ENCODE data around the gene HBE1. TPM values are rescaled to one million over a fixed set of nuclear protein-coding genes. Genes with fewer than 3 reads are reported as not detected.
"Not testable (repeated sequence)": the region's sequence is repeated elsewhere in the genome, so short reads cannot be mapped to it uniquely, and the experiment has no call there.

The HBE1 gene
- total RNA-seq, 2 experiments from 2014 or later: not detected

- H3K36me3 Mint-ChIP-seq (ENCODE audit: low read depth): no peaks in the 10 kb centered on the region
- TF ChIP-seq CTCF (IDR thresholded peaks at IDR 0.05): no peak
- peaks cover 3% of the 10 kb centered on the region for H3K27me3 Mint-ChIP-seq
- peaks cover 2% of the 10 kb centered on the region for H3K9me3 Mint-ChIP-seq
- no peaks in the 10 kb centered on the region for H3K4me1 Mint-ChIP-seq (ENCODE audit: low read depth)
- ChIA-PET CTCF (no interaction called here), POLR2A (no interaction called here)
- ATAC-seq (no peak), DNase-seq (no peak)
- H3K4me3 Mint-ChIP-seq: no peak overlapping the region
- intact Hi-C loops (cut with micrococcal nuclease): no loop called here
- H3K27ac Mint-ChIP-seq: no peak overlapping the region
Observed at GRCh38 chr11:5266609-5267008, 3.1 kb downstream of the HBE1 start.

- H3K27ac Mint-ChIP-seq: no peak overlapping the region
- ChIA-PET CTCF (no interaction called here), POLR2A (no interaction called here)
- no peak for ATAC-seq
- peaks cover 3% of the 10 kb centered on the region for H3K27me3 Mint-ChIP-seq
- H3K4me1 Mint-ChIP-seq (ENCODE audit: low read depth): no peaks in the 10 kb centered on the region
- no peaks in the 10 kb centered on the region for H3K36me3 Mint-ChIP-seq (ENCODE audit: low read depth)
- no peak overlapping the region for H3K4me3 Mint-ChIP-seq
- DNase-seq: no peak
- TF ChIP-seq CTCF (IDR thresholded peaks at IDR 0.05): no peak
- intact Hi-C loops (cut with micrococcal nuclease): no loop called here
- peaks cover 2% of the 10 kb centered on the region for H3K9me3 Mint-ChIP-seq
Observed at GRCh38 chr11:5265832-5266231, 3.9 kb downstream of the HBE1 start.

- Mint-ChIP-seq H3K9me3 (peaks cover 4% of the 10 kb centered on the region), H3K27ac (no peak overlapping the region), H3K4me3 (no peak overlapping the region), H3K27me3 (peaks cover 5% of the 10 kb centered on the region), H3K36me3 (ENCODE audit: low read depth) (no peaks in the 10 kb centered on the region), H3K4me1 (ENCODE audit: low read depth) (no peaks in the 10 kb centered on the region)
- ChIA-PET POLR2A (interaction anchor here (0.7 kb wide), 1 partner anchor 426 kb away, joined by 3 read pairs; no protein-coding TSS in a partner anchor), CTCF (interaction anchor here (0.6 kb wide), 1 partner anchor 639 kb away, joined by 3 read pairs; no protein-coding TSS in a partner anchor)
- no peak for ATAC-seq
- DNase-seq: no peak
- TF ChIP-seq CTCF (IDR thresholded peaks at IDR 0.05): no peak
- intact Hi-C loops (cut with micrococcal nuclease): no loop called here
Observed at GRCh38 chr11:5258543-5259262, 11.0 kb downstream of the HBE1 start.

- intact Hi-C loops (cut with micrococcal nuclease): no loop called here
- Mint-ChIP-seq H3K4me1 (ENCODE audit: low read depth) (no peaks in the 10 kb centered on the region), H3K36me3 (ENCODE audit: low read depth) (no peaks in the 10 kb centered on the region), H3K27ac (no peak overlapping the region), H3K4me3 (no peak overlapping the region), H3K9me3 (peaks cover 3% of the 10 kb centered on the region), H3K27me3 (peaks cover 2% of the 10 kb centered on the region)
- TF ChIP-seq CTCF (IDR thresholded peaks at IDR 0.05): no peak
- ChIA-PET POLR2A (no interaction called here), CTCF (no interaction called here)
- ATAC-seq (no peak), DNase-seq (no peak)
Observed at GRCh38 chr11:5257296-5257695, 12.4 kb downstream of the HBE1 start.

- H3K27me3 Mint-ChIP-seq; intact Hi-C loops (cut with micrococcal nuclease); H3K4me3 Mint-ChIP-seq; CTCF ChIA-PET; POLR2A ChIA-PET; DNase-seq; H3K4me1 Mint-ChIP-seq (ENCODE audit: low read depth); ATAC-seq; H3K27ac Mint-ChIP-seq; H3K9me3 Mint-ChIP-seq; H3K36me3 Mint-ChIP-seq (ENCODE audit: low read depth): not testable (repeated sequence)
Observed at GRCh38 chr11:5254646-5255413, 14.9 kb downstream of the HBE1 start, which contains the start of gene HBG2. Gene HBG2 (minus strand): TSS chr11:5254781. CDS start chr11:5254728, 53 bp downstream.

- H3K27me3 Mint-ChIP-seq; intact Hi-C loops (cut with micrococcal nuclease); H3K4me3 Mint-ChIP-seq; POLR2A ChIA-PET; H3K9me3 Mint-ChIP-seq; H3K27ac Mint-ChIP-seq; DNase-seq; H3K36me3 Mint-ChIP-seq (ENCODE audit: low read depth); ATAC-seq; CTCF ChIA-PET; H3K4me1 Mint-ChIP-seq (ENCODE audit: low read depth): not testable (repeated sequence)
Observed at GRCh38 chr11:5254023-5254422, 15.7 kb downstream of the HBE1 start.

GRCh38 chr11:5253440-5253839 is 16.3 kb downstream of the HBE1 start:
- H3K4me1 Mint-ChIP-seq (ENCODE audit: low read depth); H3K27ac Mint-ChIP-seq; H3K27me3 Mint-ChIP-seq; CTCF ChIA-PET; DNase-seq; H3K9me3 Mint-ChIP-seq; POLR2A ChIA-PET; H3K4me3 Mint-ChIP-seq; ATAC-seq; intact Hi-C loops (cut with micrococcal nuclease); H3K36me3 Mint-ChIP-seq (ENCODE audit: low read depth): not testable (repeated sequence)

Data from activated CD8-positive, alpha-beta T cell treated with anti-CD3 and anti-CD28 coated beads for 36 hours (primary cell).